GM18873 (cell line): ENCODE results near the gene PCDHGA9.

ENCODE experiments used
- ATAC-seq: cut with Tn5 transposase; IDR thresholded peaks from one replicate; pipeline ENCODE4 v1.9.1; 2021; ENCODE audit warnings: mild to moderate bottlenecking, moderate library complexity, moderate number of reproducible peaks; ENCODE audit not compliant: unreplicated experiment, low FRiP score

PCDHGA9 gene

DNA sequence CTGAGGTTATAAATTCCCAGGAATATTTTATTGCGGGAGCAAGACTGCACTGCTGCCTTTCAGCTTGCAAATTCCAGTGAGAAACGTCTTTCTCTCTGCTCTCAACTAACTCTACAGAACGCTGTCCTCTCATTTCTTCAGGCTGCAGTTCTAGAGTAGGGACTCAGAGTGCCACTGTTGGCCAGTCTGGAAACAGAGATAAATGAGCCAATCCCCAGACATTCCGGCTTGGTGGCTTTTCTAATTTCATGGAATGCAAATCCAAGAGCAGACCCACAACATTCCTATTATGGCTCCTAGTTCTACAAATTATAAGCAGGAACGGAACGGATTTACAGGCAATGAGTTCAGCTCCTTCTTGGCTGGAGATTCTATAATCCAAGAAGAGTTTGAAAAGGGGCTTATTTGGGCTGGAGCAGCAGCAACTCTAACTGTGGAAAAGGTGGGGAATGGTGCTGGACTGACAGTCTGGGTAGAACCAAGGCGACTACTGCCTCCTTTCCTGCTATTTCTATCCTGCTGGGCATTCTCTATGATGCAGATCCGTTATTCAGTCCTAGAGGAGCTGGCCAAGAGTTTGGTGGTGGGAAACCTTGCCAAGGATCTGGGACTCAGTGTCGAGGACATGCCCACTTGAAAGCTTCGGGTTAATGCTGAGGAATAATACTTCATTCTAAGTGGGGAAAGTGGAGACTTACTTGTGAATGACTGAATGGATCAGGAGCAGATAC lies 37.0 kb downstream of the PCDHGA9 start:
- ATAC-seq, result no peak

DNA sequence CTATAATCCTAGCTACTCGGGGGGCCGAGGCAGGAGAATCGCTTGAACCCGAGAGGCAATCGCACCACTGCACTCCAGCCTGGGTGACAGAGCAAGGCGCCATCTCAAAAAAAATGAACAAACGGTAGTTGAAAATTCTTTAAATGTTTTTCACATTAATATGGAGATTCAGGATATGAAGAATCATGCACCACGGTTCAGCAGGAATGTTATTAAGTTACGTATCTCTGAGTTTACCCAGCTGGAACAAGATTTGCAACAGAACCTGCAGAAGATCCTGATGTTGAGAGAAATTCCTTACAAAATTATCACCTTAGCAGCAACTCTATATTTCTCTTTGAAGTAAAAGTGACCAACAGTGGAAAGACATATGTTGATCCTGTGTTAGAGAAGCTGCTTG lies 37.8 kb downstream of the PCDHGA9 start:
- ATAC-seq, result no peak

DNA sequence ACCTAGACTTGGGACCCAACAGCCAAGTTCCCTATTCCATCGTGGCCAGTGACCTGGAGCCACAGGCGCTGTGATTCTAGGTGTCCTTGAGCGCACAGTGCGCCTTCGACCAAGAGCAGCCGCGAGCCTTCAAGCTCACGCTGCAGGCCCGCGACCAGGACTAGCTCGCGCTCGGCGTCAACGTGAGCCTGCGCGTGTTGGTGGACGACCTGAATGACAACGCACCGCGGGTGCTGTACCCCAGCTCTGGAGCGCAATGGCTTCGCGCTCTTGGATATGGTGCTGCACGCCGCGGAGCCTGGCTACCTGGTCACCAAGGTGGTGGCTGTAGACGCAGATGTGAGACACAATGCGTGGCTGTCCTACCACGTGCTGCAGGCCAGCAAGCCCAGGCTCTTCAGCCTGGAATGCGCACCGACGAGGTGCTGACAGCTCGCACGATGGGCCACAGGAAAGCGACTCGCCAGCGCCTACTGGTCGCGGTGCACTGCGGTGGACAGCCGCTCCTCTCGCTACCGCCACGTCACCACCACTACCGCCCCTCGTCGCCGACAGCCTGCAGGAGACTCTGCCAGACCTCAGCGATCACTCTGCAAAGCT lies 39.1 kb downstream of the PCDHGA9 start:
- no peak for ATAC-seq
